ENCODE results near the gene CAMK2D.

CAMK2D gene

GRCh38 chr4:113682730-113683537, 78.6 kb downstream of the CAMK2D start:
- DNase-seq (ENCODE audit: low read depth) = no peak

- no peak for DNase-seq (ENCODE audit: low read depth)
Observed at GRCh38 chr4:113678641-113679040, 82.9 kb downstream of the CAMK2D start.

DNA sequence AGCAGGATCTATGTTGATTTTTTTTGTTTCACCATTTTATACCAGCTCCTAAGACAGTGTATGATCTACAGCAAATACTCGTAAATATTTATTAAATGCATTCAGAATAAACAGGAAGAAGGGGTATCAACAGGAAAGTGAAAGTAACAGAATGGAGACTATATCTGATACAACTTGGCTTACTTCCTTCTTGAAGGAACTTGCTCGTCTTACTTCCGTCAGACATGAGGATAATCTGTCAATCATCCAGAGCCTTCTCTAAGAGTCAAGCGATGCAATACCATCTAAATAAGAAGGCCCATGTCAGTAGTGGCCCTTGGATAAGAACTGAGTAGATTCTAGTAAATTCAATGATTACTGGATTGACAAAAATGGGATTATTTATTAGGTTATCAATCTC, 84.2 kb downstream of the CAMK2D start:
- DNase-seq (ENCODE audit: low read depth) = no peak

DNA sequence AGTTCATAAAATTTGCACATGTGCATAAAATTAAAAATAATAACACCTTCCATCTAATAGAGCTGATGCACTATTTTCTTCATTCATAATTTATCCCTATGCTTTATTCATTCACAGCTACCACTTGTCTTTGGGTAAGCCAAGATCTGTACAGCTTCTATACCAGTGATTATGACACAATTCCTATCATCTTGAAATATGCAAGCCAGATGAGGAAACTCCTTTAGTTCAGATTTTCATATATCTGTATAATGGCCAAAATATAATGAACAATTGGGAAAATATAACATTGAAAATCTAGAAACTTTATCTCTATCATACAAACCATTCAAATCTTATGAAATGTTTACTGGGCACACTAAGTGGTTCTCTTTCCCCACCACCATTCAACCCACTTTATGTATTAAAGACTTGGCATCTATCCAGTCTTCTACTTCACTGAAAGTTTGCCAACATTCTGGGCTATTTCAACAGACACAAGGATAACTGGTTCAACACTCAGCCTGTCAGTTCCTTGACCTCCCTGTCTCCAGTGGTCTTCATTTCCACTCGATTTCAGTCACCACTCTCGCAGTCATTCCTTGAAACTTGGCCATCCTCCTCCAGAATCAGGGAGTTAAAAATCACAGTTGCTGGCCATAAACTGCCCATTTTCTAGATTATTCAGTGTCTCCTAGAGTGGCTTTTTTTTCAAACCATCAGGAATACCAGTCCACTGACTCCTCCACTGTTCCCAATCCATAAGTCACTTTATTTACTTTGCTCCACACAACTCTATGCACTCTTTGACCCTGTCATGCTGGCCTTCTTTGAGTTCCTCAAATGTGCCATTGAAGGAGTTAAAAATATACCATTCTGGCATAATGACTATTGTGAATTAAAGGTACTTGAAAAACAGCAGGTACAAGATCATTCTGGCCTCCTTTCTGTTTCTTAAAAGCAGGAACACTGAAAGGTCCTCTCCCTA, 85.5 kb downstream of the CAMK2D start:
- no peak for DNase-seq (ENCODE audit: low read depth)

- no peak for DNase-seq (ENCODE audit: low read depth)
Observed at GRCh38 chr4:113674733-113675132, 86.8 kb downstream of the CAMK2D start.

- DNase-seq (ENCODE audit: low read depth) = no peak
Observed at GRCh38 chr4:113674251-113674650, 87.3 kb downstream of the CAMK2D start.

GRCh38 chr4:113673450-113673849, 88.1 kb downstream of the CAMK2D start:
- DNase-seq (ENCODE audit: low read depth) = no peak

DNA sequence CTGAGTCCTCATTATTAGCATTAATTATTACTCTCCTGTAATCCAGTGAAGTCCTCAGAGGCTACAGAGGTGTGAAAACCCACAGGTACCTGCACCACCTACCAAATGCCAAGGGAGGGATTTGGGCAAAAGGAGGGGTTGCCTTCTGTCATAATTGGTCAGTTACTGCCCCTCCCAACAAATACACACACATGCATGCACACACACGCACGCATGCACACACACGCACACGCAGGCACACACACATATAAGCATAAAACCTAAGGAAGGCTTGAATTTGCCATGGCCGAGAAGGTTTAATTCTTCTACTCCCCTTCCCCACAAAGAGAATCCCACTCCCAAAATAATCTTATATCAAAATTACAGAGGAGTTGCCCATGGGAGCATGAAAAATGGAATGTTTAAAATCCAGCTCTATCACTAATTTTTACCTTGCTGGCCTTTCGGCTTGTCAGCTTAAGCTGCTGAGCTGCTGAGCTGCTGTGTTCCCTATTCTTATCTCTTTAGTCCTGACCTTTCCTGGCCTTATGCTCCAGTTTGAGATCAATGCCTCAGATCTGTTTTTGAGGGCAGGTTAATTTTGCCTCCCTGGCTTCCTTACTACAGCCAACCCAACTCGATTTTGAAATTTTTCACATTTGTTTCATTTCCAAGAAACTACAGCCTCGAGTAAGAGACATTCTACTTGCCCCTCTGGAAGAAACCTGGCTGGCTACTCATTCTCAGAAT, 95.0 kb downstream of the CAMK2D start:
- no peak for DNase-seq (ENCODE audit: low read depth)

GRCh38 chr4:113665036-113665435, 96.5 kb downstream of the CAMK2D start:
- no peak for DNase-seq (ENCODE audit: low read depth)

DNA sequence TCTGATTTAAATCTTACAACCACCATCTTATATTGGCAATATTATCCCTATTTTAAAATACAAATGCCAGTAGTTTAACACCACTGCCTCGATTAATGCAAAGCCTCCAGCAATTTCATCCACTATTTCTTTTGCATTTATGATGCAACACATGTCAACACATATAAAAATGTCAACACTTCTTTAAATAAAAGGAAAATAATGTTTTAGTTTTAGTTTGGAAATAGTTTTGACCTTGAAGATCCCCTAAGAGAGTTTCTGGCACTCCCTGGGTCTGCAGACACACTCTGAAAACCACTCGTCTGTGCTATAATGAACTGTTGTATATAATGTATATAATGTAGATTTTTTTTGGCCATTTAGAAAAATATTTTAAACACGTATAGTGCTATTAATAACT, 99.0 kb downstream of the CAMK2D start:
- DNase-seq (ENCODE audit: low read depth) = no peak

- no peak for DNase-seq (ENCODE audit: low read depth)
Observed at GRCh38 chr4:113659127-113659526, 102.4 kb downstream of the CAMK2D start.

DNA sequence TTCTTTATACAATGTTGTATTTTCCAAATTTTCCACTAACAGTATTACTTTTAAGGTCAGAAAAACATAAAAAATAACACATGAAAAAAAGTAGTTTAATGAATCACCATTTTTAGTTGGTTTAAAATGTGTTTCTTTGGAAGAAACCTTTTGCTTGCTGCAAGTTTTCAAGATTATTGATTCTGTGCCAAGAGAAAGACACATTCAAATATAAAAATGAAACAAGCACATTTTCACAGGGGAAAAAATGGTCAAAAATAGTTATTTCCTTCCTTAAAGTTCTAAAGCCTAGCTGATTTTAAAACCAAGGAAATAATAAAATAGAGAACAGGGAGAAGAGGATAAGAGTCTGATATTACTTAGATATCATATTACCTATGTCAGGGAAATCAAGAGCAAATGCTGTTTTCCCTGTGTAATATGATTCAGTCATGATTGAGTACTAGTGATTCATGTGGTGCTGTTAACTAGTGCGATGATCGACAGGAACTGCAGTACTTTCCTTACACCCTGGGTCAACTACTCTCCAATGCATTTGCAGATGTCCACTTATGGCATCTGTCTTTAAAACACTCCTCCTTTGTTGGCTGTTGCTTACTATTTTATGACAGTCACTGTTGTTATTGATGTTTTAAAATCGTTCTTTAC, 103.8 kb downstream of the CAMK2D start:
- no peak for DNase-seq (ENCODE audit: low read depth)

- no peak for DNase-seq (ENCODE audit: low read depth)
Observed at GRCh38 chr4:113653871-113654270, 107.7 kb downstream of the CAMK2D start.

DNA sequence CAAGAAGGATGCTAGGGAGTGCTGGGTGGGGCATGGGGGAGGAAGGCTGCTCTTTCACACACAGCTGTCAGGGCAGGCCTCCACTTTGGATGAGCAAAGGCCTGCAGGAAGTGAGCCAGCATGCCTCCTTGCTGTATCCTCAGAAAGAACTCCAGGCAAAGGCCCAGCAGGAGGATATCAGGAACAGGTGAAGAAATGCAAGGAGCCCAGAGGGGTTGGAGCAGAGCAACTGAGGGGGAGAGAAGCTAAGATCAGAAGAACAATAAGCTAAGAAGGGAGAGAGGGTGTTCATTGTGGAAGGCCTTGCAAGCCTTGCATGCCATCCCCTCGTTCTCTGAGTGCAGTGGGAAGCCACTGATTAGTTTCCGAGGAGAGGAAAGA, 115.1 kb downstream of the CAMK2D start:
- DNase-seq (ENCODE audit: low read depth) = no peak

GRCh38 chr4:113645771-113646441, 115.6 kb downstream of the CAMK2D start:
- peak; percentile 27 for DNase-seq (ENCODE audit: low read depth)

DNA sequence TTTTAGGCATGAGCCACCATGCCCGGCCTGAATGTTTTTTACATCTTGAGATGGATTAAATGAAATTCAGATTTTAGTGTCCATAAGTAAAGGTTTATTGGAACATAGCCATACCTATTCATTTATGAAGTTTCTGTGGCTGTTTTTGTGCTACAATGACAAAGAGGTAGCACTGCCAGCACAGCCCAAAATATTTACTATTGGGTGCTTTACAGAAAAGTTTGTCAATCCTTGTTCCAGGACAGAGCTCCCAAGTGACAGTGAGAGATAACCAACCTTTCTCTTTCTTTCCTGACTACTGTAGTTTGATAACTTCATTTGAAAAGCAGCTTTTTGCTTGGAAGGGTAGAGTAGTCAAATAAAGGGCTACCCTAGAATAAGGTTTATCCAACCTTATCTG, 116.2 kb downstream of the CAMK2D start:
- DNase-seq (ENCODE audit: low read depth) = no peak

- no peak for DNase-seq (ENCODE audit: low read depth)
Observed at GRCh38 chr4:113644398-113644797, 117.1 kb downstream of the CAMK2D start.

- DNase-seq (ENCODE audit: low read depth) = no peak
Observed at GRCh38 chr4:113643505-113643904, 118.0 kb downstream of the CAMK2D start.

- DNase-seq (ENCODE audit: low read depth) = no peak
Observed at GRCh38 chr4:113641025-113641431, 120.5 kb downstream of the CAMK2D start.

DNA sequence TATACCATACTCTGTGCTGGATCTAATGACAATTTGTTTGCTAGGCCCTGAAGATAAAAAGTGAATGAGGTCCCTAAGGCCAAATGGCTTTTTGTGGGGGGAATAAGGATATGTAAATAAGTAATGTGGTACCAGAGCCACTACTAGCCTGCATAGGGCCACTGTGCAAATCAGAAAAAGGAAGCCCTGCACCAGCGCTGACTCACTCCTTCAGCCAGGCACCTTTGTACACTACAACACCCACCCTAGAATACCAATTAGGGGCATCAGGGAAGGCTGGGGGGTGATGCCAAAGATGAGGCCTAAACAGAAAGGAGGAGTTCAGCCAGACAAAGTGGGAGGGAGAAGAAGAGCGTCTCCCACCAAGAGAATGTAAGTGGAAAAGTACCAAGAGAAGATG, 122.2 kb downstream of the CAMK2D start:
- no peak for DNase-seq (ENCODE audit: low read depth)

- DNase-seq (ENCODE audit: low read depth) = no peak
Observed at GRCh38 chr4:113638562-113638832, 123.0 kb downstream of the CAMK2D start.

Data from GM04503 (cell line).